Measurements from ENCODE around the gene SLC8A1.

GRCh38 chr2:40159333-40159732 is 292.6 kb downstream of the SLC8A1 start:
- TF ChIP-seq CTCF (IDR thresholded peaks at IDR 0.05) (no peak), POLR2A (IDR thresholded peaks at IDR 0.05) (no peak)

All from breast epithelium (tissue), 3 donors.